SH-SY5Y (cell line): ENCODE results near the gene THSD4.

ENCODE experiments used
- GATA2 ChIP-seq: IDR thresholded peaks from 2 replicates; pipeline ENCODE4 v1.6.1; 2011; ENCODE audit warnings: mild to moderate bottlenecking, low read depth, low read length
- GATA3 ChIP-seq: IDR thresholded peaks from 2 replicates; pipeline ENCODE4 v1.6.1; 2011; ENCODE audit warnings: low read depth, mild to moderate bottlenecking, low read length, moderate library complexity

DNA sequence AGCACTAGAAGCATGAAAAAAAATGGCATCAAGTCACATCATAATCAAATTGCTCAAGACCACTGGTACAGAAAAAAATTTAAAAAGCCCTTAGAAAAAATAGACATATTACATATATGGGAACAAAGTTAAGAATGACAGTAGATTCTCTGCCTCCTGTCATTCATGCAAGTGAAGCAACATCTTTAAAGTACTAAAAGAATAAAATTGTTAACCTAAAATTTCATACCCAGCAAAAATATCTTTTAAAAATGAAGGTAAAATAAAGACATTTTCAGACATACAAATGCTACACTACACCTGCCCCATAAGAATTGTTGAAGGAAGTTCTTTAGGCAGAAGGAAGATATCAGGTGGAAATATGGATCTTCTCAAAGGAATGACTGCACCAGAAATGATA, 55.9 kb downstream of the THSD4 start:
- TF ChIP-seq GATA3 (no peak), GATA2 (no peak)
